WERI-Rb-1 (cell line): ENCODE results near the gene CCDC74A.
"Not testable (repeated sequence)": the region's sequence is repeated elsewhere in the genome, so short reads cannot be mapped to it uniquely, and the experiment has no call there.

Experiments used
- DNase-seq: peaks from one replicate; pipeline ENCODE4 v3.0.0-alpha.2; 2020
- H3K27ac ChIP-seq: fragments of 250-450 bp; sonication (Bioruptor Pico); 2 replicates; pipeline ENCODE4 v1.5.1; 2020; ENCODE audit warnings: mild to moderate bottlenecking, moderate library complexity
- H3K27me3 ChIP-seq: fragments of 250-450 bp; sonication (Bioruptor Pico); 2 replicates; pipeline ENCODE4 v1.5.1; 2021; ENCODE audit warnings: mild to moderate bottlenecking, low read depth, moderate library complexity; ENCODE audit not compliant: insufficient read depth, severe bottlenecking
- H3K36me3 ChIP-seq: fragments of 250-450 bp; sonication (Bioruptor Pico); 2 replicates; pipeline ENCODE4 v1.5.1; 2020; ENCODE audit warnings: mild to moderate bottlenecking, moderate library complexity
- H3K4me3 ChIP-seq: 2 replicates; pipeline ENCODE4 v1.5.1; 2011; ENCODE audit warnings: low read depth, mild to moderate bottlenecking, control low read depth, low read length
- H3K9me3 ChIP-seq: fragments of 250-450 bp; sonication (Bioruptor Pico); 2 replicates; pipeline ENCODE4 v1.5.1; 2021; ENCODE audit warnings: mild to moderate bottlenecking, moderate library complexity; ENCODE audit not compliant: severe bottlenecking
- CTCF ChIP-seq: IDR thresholded peaks from 2 replicates; pipeline ENCODE4 v1.5.1; 2011; ENCODE audit warnings: low read depth, mild to moderate bottlenecking, control low read depth, inconsistent platforms, low read length

The CCDC74A gene

DNA sequence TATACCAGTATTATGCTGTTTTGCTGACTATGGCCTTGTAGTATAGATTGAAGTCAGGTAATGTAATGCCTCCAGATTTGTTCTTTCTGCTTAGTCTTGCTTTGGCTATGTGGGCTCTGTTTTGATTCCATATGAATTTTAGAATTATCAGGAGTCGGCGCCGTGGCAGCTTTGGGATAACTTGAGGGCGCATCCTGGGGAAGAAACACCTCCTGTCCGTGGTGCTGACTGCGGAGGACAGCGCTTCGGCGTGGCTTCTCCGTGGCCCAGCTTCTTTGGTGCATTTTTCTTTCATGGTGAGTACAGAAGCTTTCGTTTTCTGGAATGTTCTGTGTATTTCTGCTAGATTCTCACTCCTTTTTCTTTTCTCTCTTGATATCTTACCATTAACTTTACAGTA, 25.2 kb downstream of the CCDC74A start:
- no peak overlapping the region for H3K4me3 ChIP-seq
- H3K9me3 ChIP-seq, result no peaks in the 10 kb centered on the region
- no peak overlapping the region for H3K27ac ChIP-seq
- no peaks in the 10 kb centered on the region for H3K27me3 ChIP-seq
- H3K36me3 ChIP-seq, result no peaks in the 10 kb centered on the region
- TF ChIP-seq CTCF, result no peak
- DNase-seq, result no peak

GRCh38 chr2:131556998-131557397, 29.3 kb downstream of the CCDC74A start:
- Histone ChIP-seq H3K27me3 (no peaks in the 10 kb centered on the region), H3K9me3 (no peaks in the 10 kb centered on the region), H3K36me3 (no peaks in the 10 kb centered on the region), H3K4me3 (no peak overlapping the region), H3K27ac (no peak overlapping the region)
- TF ChIP-seq CTCF, result no peak
- no peak for DNase-seq

GRCh38 chr2:131557558-131558321, 30.1 kb downstream of the CCDC74A start:
- Histone ChIP-seq H3K9me3 (no peaks in the 10 kb centered on the region), H3K4me3 (no peak overlapping the region), H3K36me3 (no peaks in the 10 kb centered on the region), H3K27ac (no peak overlapping the region), H3K27me3 (no peaks in the 10 kb centered on the region)
- no peak for TF ChIP-seq CTCF
- DNase-seq, result no peak

DNA sequence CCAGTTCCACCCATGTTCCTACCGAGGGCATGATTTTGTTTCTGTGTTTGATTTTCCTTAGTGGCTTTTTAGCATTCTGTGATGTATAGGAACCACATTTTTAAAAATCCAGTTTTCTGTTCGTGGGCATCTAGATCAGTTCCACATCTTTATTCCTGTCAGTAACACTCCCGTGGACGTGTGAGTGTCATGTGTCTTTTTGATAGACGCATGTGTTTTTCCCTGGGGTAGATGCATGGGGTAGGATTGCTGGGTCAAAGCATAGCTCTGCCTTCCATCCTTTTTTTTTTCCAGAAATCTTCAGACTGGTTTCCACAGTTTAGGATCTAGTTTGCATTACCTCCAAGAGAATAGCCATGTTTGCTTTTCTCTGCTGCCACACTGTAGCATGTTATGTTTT, 38.7 kb downstream of the CCDC74A start:
- no peak for TF ChIP-seq CTCF
- Histone ChIP-seq H3K36me3 (no peaks in the 10 kb centered on the region), H3K9me3 (no peaks in the 10 kb centered on the region), H3K27ac (no peak overlapping the region), H3K27me3 (no peaks in the 10 kb centered on the region), H3K4me3 (no peak overlapping the region)
- DNase-seq, result no peak

DNA sequence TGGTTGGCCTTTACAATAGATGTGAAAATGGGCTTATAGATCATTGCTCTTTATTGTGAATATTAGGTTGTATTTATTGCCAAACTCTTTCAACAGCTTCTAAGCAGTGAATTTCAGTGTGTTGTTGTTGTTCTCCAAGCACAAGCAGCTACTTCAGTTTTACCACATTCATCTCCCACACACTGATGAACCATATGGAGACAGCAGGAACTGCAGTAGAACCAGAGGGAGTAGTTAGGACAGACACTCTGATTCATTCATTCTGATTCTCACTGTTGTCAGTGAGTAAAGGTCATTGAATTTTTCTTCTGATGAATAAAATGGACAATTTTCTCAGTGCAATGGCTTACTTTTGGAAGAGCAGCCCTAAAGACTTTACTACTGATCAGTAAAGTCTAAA, 40.2 kb downstream of the CCDC74A start:
- Histone ChIP-seq H3K27me3 (no peaks in the 10 kb centered on the region), H3K9me3 (no peaks in the 10 kb centered on the region), H3K36me3 (no peaks in the 10 kb centered on the region), H3K4me3 (no peak overlapping the region), H3K27ac (no peak overlapping the region)
- no peak for TF ChIP-seq CTCF
- no peak for DNase-seq

GRCh38 chr2:131568401-131568800, 40.7 kb downstream of the CCDC74A start:
- H3K9me3 ChIP-seq, H3K36me3 ChIP-seq, DNase-seq, H3K27me3 ChIP-seq, H3K4me3 ChIP-seq, H3K27ac ChIP-seq: not testable (repeated sequence)
